ENCODE measurements around the gene ZNF566. TPM values are rescaled to one million over a fixed set of nuclear protein-coding genes. Genes with fewer than 3 reads are reported as not detected.

ZNF566 gene
- total and polyA plus RNA-seq, 2 donors (not counting 3 experiments of a cell fraction or from before 2014, with no cell fraction given), result 4.7 to 8.5 TPM

GRCh38 chr19:36526581-36526980 is 37.2 kb upstream of the ZNF566 start:
- no TSS peak for BruUV-seq (replicated peaks)
- no peaks in the 10 kb centered on the region for H4K20me1 ChIP-seq (replicated peaks; ENCODE audit: control insufficient read depth, extremely low read depth, insufficient read depth, low read length)
- dilution Hi-C loops (cut with MboI; ENCODE audit: extremely low pct_ligation_motif_present, low sequenced_read_pairs), result no loop called here
- ChIA-PET POLR2A (no interaction called here), CTCF (interaction anchor here (1.2 kb wide), 1 partner anchor 37 kb away, joined by 3 read pairs; the partner anchor contains the start of gene ZNF566)
- no peak overlapping the region for H3K4me3 ChIP-seq (replicated peaks in 1 of 3; ENCODE audit: insufficient read depth in 1 of 3, low read depth in 1 of 3, low read length in 3 of 3)
- peaks cover 9% of the 10 kb centered on the region for H3K4me1 ChIP-seq (ENCODE audit: control insufficient read depth, extremely low read depth, insufficient read depth, low read length)
- H3K9ac ChIP-seq (replicated peaks; ENCODE audit: extremely low read depth, insufficient read depth, low read length), result no peak overlapping the region
- no peak for DNase-seq (ENCODE audit: low read depth, low spot score)
- intact Hi-C loops (cut with micrococcal nuclease), result loop anchor here (10.0 kb wide), 1 partner anchor 548 kb away; the partner anchor contains the start of gene ZNF420
- TF ChIP-seq POLR2AphosphoS5 (IDR thresholded peaks at IDR 0.05; ENCODE audit: insufficient read depth, low read depth, low read length) (no peak), FOS (IDR thresholded peaks at IDR 0.05; ENCODE audit: borderline replicate concordance, insufficient read depth, low read length) (no peak), MYC (IDR thresholded peaks at IDR 0.05; ENCODE audit: low read depth, low read length) (no peak), GATA2 (IDR thresholded peaks at IDR 0.05; ENCODE audit: insufficient read depth, insufficient read length, low read depth, low read length) (no peak), POLR2A (IDR thresholded peaks at IDR 0.05; ENCODE audit: low read depth, low read length) (no peak)
- FAIRE-seq, result no peak
- peaks cover 26% of the 10 kb centered on the region for H3K79me2 ChIP-seq (ENCODE audit: control insufficient read depth, insufficient read depth, low read length)
- no peaks in the 10 kb centered on the region for H3K9me1 ChIP-seq (replicated peaks; ENCODE audit: control insufficient read depth, extremely low read depth, insufficient read depth, low read length)
- H2AFZ ChIP-seq (ENCODE audit: low read depth, low read length), result no peak overlapping the region
- peak overlapping the region; percentile 73 for H3K4me2 ChIP-seq (ENCODE audit: insufficient read depth, low read length)
- H3K36me3 ChIP-seq (ENCODE audit: control insufficient read depth in 2 of 2, extremely low read depth in 1 of 2, insufficient read depth in 2 of 2, low read length in 2 of 2), result peaks cover 3 to 6% of the 10 kb centered on the region in 2 experiments
- H3K27me3 ChIP-seq (ENCODE audit: control insufficient read depth in 2 of 2, insufficient read depth in 2 of 2, low read length in 2 of 2), result no peaks in the 10 kb centered on the region
- H3K9me3 ChIP-seq (replicated peaks; ENCODE audit: control insufficient read depth, insufficient read depth, low read length), result peaks cover 2% of the 10 kb centered on the region
- no peak overlapping the region for H3K27ac ChIP-seq (ENCODE audit: insufficient read depth, low read depth, low read length)

- Histone ChIP-seq H3K27ac (ENCODE audit: insufficient read depth, low read depth, low read length) (no peak overlapping the region), H3K4me3 (replicated peaks in 1 of 3; ENCODE audit: insufficient read depth in 1 of 3, low read depth in 1 of 3, low read length in 3 of 3) (no peak overlapping the region), H2AFZ (ENCODE audit: low read depth, low read length) (no peak overlapping the region), H3K79me2 (ENCODE audit: control insufficient read depth, insufficient read depth, low read length) (peaks cover 26% of the 10 kb centered on the region), H3K4me2 (ENCODE audit: insufficient read depth, low read length) (no peak overlapping the region), H3K9me1 (replicated peaks; ENCODE audit: control insufficient read depth, extremely low read depth, insufficient read depth, low read length) (no peaks in the 10 kb centered on the region), H3K9ac (replicated peaks; ENCODE audit: extremely low read depth, insufficient read depth, low read length) (no peak overlapping the region), H3K9me3 (replicated peaks; ENCODE audit: control insufficient read depth, insufficient read depth, low read length) (peaks cover 2% of the 10 kb centered on the region), H4K20me1 (replicated peaks; ENCODE audit: control insufficient read depth, extremely low read depth, insufficient read depth, low read length) (no peaks in the 10 kb centered on the region), H3K36me3 (ENCODE audit: control insufficient read depth in 2 of 2, extremely low read depth in 1 of 2, insufficient read depth in 2 of 2, low read length in 2 of 2) (peaks cover 3 to 6% of the 10 kb centered on the region in 2 experiments), H3K27me3 (ENCODE audit: control insufficient read depth in 2 of 2, insufficient read depth in 2 of 2, low read length in 2 of 2) (no peaks in the 10 kb centered on the region), H3K4me1 (ENCODE audit: control insufficient read depth, extremely low read depth, insufficient read depth, low read length) (peaks cover 9% of the 10 kb centered on the region)
- TF ChIP-seq JUN (IDR thresholded peaks at IDR 0.05; ENCODE audit: borderline replicate concordance, insufficient read depth, insufficient read length, low read depth), result no peak
- TF ChIP-seq EZH2 (IDR thresholded peaks at IDR 0.05; ENCODE audit: borderline replicate concordance, low read depth, low read length, severe bottlenecking), result no peak
- no peak for TF ChIP-seq POLR2A (IDR thresholded peaks at IDR 0.05; ENCODE audit: low read depth, low read length)
- no peak for TF ChIP-seq GATA2 (IDR thresholded peaks at IDR 0.05; ENCODE audit: insufficient read depth, insufficient read length, low read depth, low read length)
- no peak for TF ChIP-seq MAX (IDR thresholded peaks at IDR 0.05; ENCODE audit: insufficient read depth, insufficient read length)
- TF ChIP-seq POLR2AphosphoS5 (IDR thresholded peaks at IDR 0.05; ENCODE audit: insufficient read depth, low read depth, low read length), result no peak
- no peak for TF ChIP-seq FOS (IDR thresholded peaks at IDR 0.05; ENCODE audit: borderline replicate concordance, insufficient read depth, low read length)
- TF ChIP-seq MYC (IDR thresholded peaks at IDR 0.05; ENCODE audit: low read depth, low read length), result no peak
- TF ChIP-seq CTCF (IDR thresholded peaks at IDR 0.05; ENCODE audit: extremely low read depth in 1 of 2, insufficient read depth in 1 of 2, low read depth in 1 of 2, low read length in 2 of 2), result no peak
- DNase-seq (ENCODE audit: low read depth, low spot score) (no peak), FAIRE-seq (no peak)
- intact Hi-C loops (cut with micrococcal nuclease), result loop anchor here (10.0 kb wide), 1 partner anchor 550 kb away; the partner anchor contains the start of gene ZNF420
- BruUV-seq (replicated peaks), result no TSS peak
- CTCF ChIA-PET, result no interaction called here
- dilution Hi-C loops (cut with MboI; ENCODE audit: extremely low pct_ligation_motif_present, low sequenced_read_pairs), result no loop called here
- POLR2A ChIA-PET, result no interaction called here
These were observed 35.3 kb upstream of the ZNF566 start for GRCh38 chr19:36524617-36525016.
